ENCODE results near the gene CSNK2A2.

GRCh38 chr16:58205276-58206036, 7.5 kb upstream of the CSNK2A2 start:
- TF ChIP-seq CTCF (IDR thresholded peaks at IDR 0.05) (no peak), POLR2AphosphoS5 (IDR thresholded peaks at IDR 0.05) (no peak)

Measured in sigmoid colon (tissue), 4 donors.